ENCODE measurements around the gene CTU1.
A peak's percentile ranks its signal among the peaks of the same experiment; 100 is the strongest.

CTU1 gene

DNA sequence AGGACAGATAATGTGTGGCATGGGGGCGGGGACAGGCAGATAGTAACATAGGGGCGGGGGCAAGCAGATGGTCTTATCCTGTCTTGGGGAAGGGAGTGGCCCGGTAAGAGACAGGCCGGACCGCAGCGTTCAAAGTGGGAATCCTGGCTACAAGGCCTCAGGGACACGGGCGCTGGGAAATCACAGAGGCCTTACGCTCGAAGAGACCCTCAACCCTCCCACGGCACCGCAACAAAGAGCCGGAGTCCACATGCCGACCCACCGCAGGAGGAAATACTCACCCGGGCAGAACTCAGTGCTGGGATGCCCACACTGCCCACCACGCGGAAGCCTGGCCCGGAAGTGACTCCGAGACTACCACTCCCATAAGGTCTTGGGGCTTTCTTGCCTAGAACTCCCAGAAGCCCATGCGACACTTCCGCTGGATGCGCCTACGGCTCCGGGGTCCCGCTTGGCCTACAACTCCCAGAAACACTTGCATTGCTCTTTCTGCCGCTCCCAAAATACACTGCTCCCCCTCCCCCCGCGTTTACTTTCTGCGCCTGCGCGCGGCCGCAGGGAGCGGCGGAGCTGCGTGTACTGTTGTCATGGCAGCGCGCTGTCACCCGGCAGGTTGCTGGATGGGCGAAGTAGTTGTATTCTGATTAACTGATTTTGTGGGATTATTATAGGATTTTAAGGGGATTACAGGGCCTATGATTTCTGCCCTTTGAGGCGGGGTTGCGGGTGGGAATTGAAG, at the start of gene CTU1:
TSS of gene CTU1 (minus strand) at position 344 of the 739 bp plus-strand sequence. CDS start 3,840 bp downstream, outside the sequence.
- Histone ChIP-seq H3K36me3 (ENCODE audit: control insufficient read depth, insufficient read depth, low read length) (peaks cover 8% of the 10 kb centered on the region; the same call in 1 of the 2 replicates), H3K4me3 (ENCODE audit: low read length) (peak within 1 kb of the TSS; percentile 78), H3K9me3 (ENCODE audit: control insufficient read depth, insufficient read depth, low read length) (no peaks in the 10 kb centered on the region), H3K27ac (ENCODE audit: low read length) (no peak within 1 kb of the TSS), H3K27me3 (ENCODE audit: control insufficient read depth, insufficient read depth, low read length) (no peaks in the 10 kb centered on the region), H3K4me1 (ENCODE audit: control insufficient read depth, insufficient read depth, low read length) (peaks cover 1% of the 10 kb centered on the region; the same call in 1 of the 2 replicates)
- DNase-seq (ENCODE audit: low read depth, low spot score) = peak; percentile 96
- WGBS (ENCODE audit: insufficient coverage, insufficient read length) = no CpG with 5 or more reads among the region's 43 CpGs

DNA sequence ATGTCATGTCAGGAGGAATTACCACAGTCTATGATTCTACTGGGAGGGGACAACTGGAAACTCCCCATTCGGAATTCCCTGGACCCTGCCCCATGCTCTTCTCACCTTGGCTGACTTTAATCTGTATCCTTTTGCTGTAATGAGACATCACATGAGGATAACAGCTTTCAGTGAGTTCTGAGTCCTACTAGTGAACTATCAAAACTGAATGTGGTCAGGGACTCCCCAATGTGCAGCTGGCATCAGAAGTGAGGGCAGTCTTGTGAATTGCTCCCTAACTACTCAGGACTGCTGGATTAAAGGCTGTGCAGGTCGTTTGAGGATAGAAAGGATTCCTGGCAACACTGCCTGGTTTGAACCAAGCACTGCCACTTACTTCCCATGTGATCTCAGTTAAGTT, 49.1 kb upstream of the CTU1 start:
- Histone ChIP-seq H3K9me3 (ENCODE audit: control insufficient read depth, insufficient read depth, low read length) (no peaks in the 10 kb centered on the region), H3K36me3 (ENCODE audit: control insufficient read depth, insufficient read depth, low read length) (no peaks in the 10 kb centered on the region), H3K4me1 (ENCODE audit: control insufficient read depth, insufficient read depth, low read length) (no peaks in the 10 kb centered on the region), H3K27ac (ENCODE audit: low read length) (no peak overlapping the region), H3K4me3 (ENCODE audit: low read length) (no peak overlapping the region), H3K27me3 (ENCODE audit: control insufficient read depth, insufficient read depth, low read length) (no peaks in the 10 kb centered on the region)
- no peak for DNase-seq (ENCODE audit: low read depth, low spot score)
- no CpG with 5 or more reads among the region's 2 CpGs for WGBS (ENCODE audit: insufficient coverage, insufficient read length)

DNA sequence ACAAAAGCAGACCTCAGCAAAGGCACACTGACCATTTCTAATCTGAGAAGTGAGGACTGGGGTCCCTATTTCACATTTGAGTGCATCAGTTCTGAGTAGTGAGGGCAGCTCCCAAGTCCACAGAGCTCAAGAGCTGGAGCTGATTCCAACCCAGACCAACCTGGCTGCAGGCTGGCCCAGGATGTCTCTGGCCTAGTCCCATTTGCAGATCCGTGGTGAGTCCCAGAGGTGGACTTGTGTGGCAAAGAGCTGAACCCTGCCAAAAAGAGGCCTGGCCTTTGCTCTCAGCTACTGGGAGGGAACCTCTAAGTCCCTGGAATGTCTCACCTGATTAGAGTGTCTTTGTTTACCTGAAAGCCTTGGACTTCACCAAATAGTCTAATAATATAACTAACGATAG, 48.5 kb upstream of the CTU1 start:
- H3K27ac ChIP-seq (ENCODE audit: low read length) = no peak overlapping the region
- DNase-seq (ENCODE audit: low read depth, low spot score) = no peak
- no peaks in the 10 kb centered on the region for H3K27me3 ChIP-seq (ENCODE audit: control insufficient read depth, insufficient read depth, low read length)
- no peaks in the 10 kb centered on the region for H3K4me1 ChIP-seq (ENCODE audit: control insufficient read depth, insufficient read depth, low read length)
- no CpG with 5 or more reads among the region's 2 CpGs for WGBS (ENCODE audit: insufficient coverage, insufficient read length)
- no peak overlapping the region for H3K4me3 ChIP-seq (ENCODE audit: low read length)
- no peaks in the 10 kb centered on the region for H3K36me3 ChIP-seq (ENCODE audit: control insufficient read depth, insufficient read depth, low read length)
- H3K9me3 ChIP-seq (ENCODE audit: control insufficient read depth, insufficient read depth, low read length) = no peaks in the 10 kb centered on the region

DNA sequence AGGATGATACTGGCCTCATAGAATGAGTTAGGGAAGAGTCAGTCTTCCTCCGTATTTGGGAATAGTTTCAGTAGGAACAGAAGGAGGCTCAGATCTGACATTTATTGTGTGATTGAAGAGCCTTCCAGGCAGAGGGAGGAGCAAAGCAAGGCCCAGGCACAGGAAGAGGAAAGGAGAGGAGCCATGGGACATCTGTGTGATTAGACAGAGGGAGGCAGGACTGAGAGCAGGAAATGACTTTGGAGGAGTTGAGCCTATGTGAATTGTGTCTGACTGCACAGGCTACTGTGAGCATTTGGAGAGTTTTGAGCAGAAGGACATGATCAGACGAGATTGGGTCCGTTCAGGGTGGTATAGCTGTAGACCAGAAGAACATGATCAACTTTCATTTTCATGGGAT, 42.4 kb upstream of the CTU1 start:
- Histone ChIP-seq H3K4me3 (ENCODE audit: low read length) (no peak overlapping the region), H3K4me1 (ENCODE audit: control insufficient read depth, insufficient read depth, low read length) (no peaks in the 10 kb centered on the region), H3K36me3 (ENCODE audit: control insufficient read depth, insufficient read depth, low read length) (no peaks in the 10 kb centered on the region), H3K9me3 (ENCODE audit: control insufficient read depth, insufficient read depth, low read length) (no peaks in the 10 kb centered on the region), H3K27ac (ENCODE audit: low read length) (no peak overlapping the region), H3K27me3 (ENCODE audit: control insufficient read depth, insufficient read depth, low read length) (no peaks in the 10 kb centered on the region)
- WGBS (ENCODE audit: insufficient coverage, insufficient read length) = no CpG with 5 or more reads among the region's 3 CpGs
- no peak for DNase-seq (ENCODE audit: low read depth, low spot score)

DNA sequence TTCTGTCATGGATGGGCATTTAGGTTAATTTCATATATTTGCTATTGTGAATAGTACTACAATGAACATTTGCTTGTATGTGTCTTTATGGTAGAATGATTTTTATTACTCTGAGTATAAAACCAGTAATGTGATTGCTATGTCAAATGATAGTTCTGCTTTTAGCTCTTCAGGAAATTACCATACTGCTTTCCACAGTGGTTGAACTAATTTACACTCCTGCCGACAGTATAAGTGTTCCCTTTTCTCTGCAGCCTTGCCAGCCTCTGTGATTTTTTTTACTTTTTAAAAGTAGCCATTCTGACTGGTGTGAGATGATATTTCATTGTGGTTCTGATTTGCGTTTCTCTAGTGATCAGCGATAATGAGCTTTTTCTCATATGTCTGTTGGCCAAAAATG, 40.4 kb upstream of the CTU1 start:
- Histone ChIP-seq H3K4me1 (ENCODE audit: control insufficient read depth, insufficient read depth, low read length) (no peaks in the 10 kb centered on the region), H3K36me3 (ENCODE audit: control insufficient read depth, insufficient read depth, low read length) (no peaks in the 10 kb centered on the region), H3K9me3 (ENCODE audit: control insufficient read depth, insufficient read depth, low read length) (no peaks in the 10 kb centered on the region), H3K27me3 (ENCODE audit: control insufficient read depth, insufficient read depth, low read length) (no peaks in the 10 kb centered on the region), H3K4me3 (ENCODE audit: low read length) (no peak overlapping the region), H3K27ac (ENCODE audit: low read length) (no peak overlapping the region)
- no peak for DNase-seq (ENCODE audit: low read depth, low spot score)
- no CpG with 5 or more reads among the region's 3 CpGs for WGBS (ENCODE audit: insufficient coverage, insufficient read length)

DNA sequence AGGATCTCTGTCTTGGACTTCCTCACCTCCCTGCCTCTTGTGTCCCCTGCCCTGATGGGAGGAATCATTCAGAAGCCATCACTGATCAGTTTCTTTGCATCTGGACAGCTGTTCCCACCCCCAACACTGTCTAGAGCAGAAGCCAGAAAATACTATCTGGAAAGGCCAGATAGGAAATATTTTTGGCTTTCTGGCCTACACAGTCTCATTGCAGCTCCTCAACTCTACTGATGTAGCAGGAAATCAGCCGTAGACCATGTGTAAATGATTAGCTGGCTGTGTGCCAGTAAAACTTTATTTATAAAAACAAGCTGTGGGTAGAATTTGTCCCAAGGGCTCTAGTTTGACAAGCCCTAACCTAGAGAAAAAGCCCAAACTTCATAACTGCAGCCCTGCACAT, 39.5 kb upstream of the CTU1 start:
- Histone ChIP-seq H3K27ac (ENCODE audit: low read length) (no peak overlapping the region), H3K27me3 (ENCODE audit: control insufficient read depth, insufficient read depth, low read length) (no peaks in the 10 kb centered on the region), H3K4me1 (ENCODE audit: control insufficient read depth, insufficient read depth, low read length) (no peaks in the 10 kb centered on the region), H3K36me3 (ENCODE audit: control insufficient read depth, insufficient read depth, low read length) (no peaks in the 10 kb centered on the region), H3K4me3 (ENCODE audit: low read length) (no peak overlapping the region), H3K9me3 (ENCODE audit: control insufficient read depth, insufficient read depth, low read length) (no peaks in the 10 kb centered on the region)
- WGBS (ENCODE audit: insufficient coverage, insufficient read length) = no CpG with 5 or more reads among the region's 1 CpG
- no peak for DNase-seq (ENCODE audit: low read depth, low spot score)

DNA sequence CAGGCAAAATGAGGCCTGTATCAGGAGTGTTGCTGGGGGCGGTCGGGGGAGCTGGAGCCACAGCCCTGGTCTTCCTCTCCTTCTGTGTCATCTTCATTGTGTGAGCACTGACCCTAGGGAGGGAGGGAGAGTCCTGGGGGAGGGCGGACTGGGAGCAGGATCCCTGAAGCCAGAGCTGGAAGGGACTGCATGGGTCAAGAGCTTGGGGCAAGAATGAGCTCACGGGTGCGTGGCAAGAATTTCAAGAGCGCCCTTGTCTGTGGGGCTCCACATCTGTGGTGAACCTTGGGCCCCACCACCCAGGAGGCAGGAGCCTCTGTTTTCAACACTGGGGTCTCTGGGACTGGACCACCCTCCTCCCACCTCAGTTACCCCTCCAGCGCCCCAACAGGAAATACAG, 38.5 kb upstream of the CTU1 start:
- no peaks in the 10 kb centered on the region for H3K4me1 ChIP-seq (ENCODE audit: control insufficient read depth, insufficient read depth, low read length)
- no peak overlapping the region for H3K4me3 ChIP-seq (ENCODE audit: low read length)
- WGBS (ENCODE audit: insufficient coverage, insufficient read length) = no CpG with 5 or more reads among the region's 7 CpGs
- H3K27ac ChIP-seq (ENCODE audit: low read length) = no peak overlapping the region
- no peak for DNase-seq (ENCODE audit: low read depth, low spot score)
- H3K36me3 ChIP-seq (ENCODE audit: control insufficient read depth, insufficient read depth, low read length) = no peaks in the 10 kb centered on the region
- no peaks in the 10 kb centered on the region for H3K9me3 ChIP-seq (ENCODE audit: control insufficient read depth, insufficient read depth, low read length)
- H3K27me3 ChIP-seq (ENCODE audit: control insufficient read depth, insufficient read depth, low read length) = no peaks in the 10 kb centered on the region

DNA sequence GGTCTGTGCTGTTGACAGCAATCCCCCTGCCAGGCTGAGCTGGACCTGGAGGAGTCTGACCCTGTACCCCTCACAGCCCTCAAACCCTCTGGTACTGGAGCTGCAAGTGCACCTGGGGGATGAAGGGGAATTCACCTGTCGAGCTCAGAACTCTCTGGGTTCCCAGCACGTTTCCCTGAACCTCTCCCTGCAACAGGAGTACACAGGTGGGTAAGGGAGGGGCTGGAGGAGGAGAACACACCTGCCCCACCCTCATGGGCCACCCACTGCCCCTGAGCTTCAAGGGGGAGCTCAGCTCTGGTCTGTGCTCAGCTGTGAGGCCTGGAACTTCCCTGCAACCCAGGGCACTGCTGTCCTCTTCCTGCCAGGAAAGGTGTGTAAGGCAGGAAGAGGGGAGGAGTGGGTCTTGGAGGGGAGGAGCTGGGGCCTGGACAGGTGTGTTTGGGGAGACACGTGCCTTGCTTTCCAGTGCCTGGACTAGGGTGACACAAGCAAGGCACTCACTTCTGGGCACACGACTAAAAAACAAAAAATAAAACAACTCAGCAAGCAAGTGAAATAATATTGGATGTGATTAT, 37.8 kb upstream of the CTU1 start:
- no peaks in the 10 kb centered on the region for H3K36me3 ChIP-seq (ENCODE audit: control insufficient read depth, insufficient read depth, low read length)
- no CpG with 5 or more reads among the region's 4 CpGs for WGBS (ENCODE audit: insufficient coverage, insufficient read length)
- no peak overlapping the region for H3K4me3 ChIP-seq (ENCODE audit: low read length)
- no peaks in the 10 kb centered on the region for H3K9me3 ChIP-seq (ENCODE audit: control insufficient read depth, insufficient read depth, low read length)
- DNase-seq (ENCODE audit: low read depth, low spot score) = no peak
- no peak overlapping the region for H3K27ac ChIP-seq (ENCODE audit: low read length)
- no peaks in the 10 kb centered on the region for H3K27me3 ChIP-seq (ENCODE audit: control insufficient read depth, insufficient read depth, low read length)
- H3K4me1 ChIP-seq (ENCODE audit: control insufficient read depth, insufficient read depth, low read length) = peaks cover 4% of the 10 kb centered on the region; the same call in 1 of the 2 replicates

DNA sequence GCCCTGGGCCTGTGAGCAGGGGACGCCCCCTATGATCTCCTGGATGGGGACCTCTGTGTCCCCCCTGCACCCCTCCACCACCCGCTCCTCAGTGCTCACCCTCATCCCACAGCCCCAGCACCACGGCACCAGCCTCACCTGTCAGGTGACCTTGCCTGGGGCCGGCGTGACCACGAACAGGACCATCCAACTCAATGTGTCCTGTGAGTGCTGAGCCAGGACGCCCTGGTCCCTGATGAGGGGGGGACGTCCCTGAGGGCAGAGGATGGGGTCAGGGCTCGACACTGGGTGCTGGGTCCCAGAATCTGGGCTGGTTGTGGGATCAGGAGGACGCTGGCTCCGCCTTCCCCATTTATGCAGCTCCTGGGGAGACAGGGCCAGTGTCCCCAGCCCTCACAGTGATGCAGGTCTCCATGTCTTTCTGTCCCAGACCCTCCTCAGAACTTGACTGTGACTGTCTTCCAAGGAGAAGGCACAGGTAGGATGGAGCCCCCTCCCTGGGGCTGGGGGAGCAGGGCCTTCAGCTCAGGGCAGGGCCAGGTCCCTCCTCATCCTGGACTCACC, 36.4 kb upstream of the CTU1 start:
- Histone ChIP-seq H3K36me3 (ENCODE audit: control insufficient read depth, insufficient read depth, low read length) (no peaks in the 10 kb centered on the region), H3K27ac (ENCODE audit: low read length) (no peak overlapping the region), H3K4me3 (ENCODE audit: low read length) (no peak overlapping the region), H3K27me3 (ENCODE audit: control insufficient read depth, insufficient read depth, low read length) (no peaks in the 10 kb centered on the region), H3K4me1 (ENCODE audit: control insufficient read depth, insufficient read depth, low read length) (peaks cover 4% of the 10 kb centered on the region; the same call in 1 of the 2 replicates), H3K9me3 (ENCODE audit: control insufficient read depth, insufficient read depth, low read length) (no peaks in the 10 kb centered on the region)
- DNase-seq (ENCODE audit: low read depth, low spot score) = no peak
- no CpG with 5 or more reads among the region's 11 CpGs for WGBS (ENCODE audit: insufficient coverage, insufficient read length)

DNA sequence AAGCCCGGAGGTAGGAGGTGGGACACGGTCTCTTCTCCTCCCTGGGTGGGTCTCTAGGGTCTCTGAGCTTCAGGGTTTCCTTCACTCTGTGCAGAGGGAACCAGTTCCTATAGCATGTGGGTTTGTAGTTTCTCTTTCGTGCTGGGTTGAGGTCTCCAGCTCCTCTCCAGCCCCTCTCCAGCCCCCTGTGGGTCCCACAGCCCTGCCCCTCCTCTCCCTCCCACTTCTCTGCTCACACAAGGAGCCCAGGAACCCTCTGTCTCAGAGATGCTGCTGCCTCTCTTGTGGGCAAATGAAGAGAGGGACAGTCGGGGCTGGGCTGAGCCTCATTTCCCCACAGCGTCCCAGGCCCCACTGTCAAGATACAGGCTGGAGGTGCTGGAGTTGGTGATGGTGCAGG, 35.3 kb upstream of the CTU1 start:
- no peaks in the 10 kb centered on the region for H3K9me3 ChIP-seq (ENCODE audit: control insufficient read depth, insufficient read depth, low read length)
- no peak for DNase-seq (ENCODE audit: low read depth, low spot score)
- no peak overlapping the region for H3K27ac ChIP-seq (ENCODE audit: low read length)
- no CpG with 5 or more reads among the region's 5 CpGs for WGBS (ENCODE audit: insufficient coverage, insufficient read length)
- no peaks in the 10 kb centered on the region for H3K27me3 ChIP-seq (ENCODE audit: control insufficient read depth, insufficient read depth, low read length)
- no peak overlapping the region for H3K4me3 ChIP-seq (ENCODE audit: low read length)
- H3K36me3 ChIP-seq (ENCODE audit: control insufficient read depth, insufficient read depth, low read length) = no peaks in the 10 kb centered on the region
- peaks cover 4% of the 10 kb centered on the region; the same call in 1 of the 2 replicates for H3K4me1 ChIP-seq (ENCODE audit: control insufficient read depth, insufficient read depth, low read length)

All from iPS DF 6.9 (cell line).